ENCODE results near the gene PPM1D.

The PPM1D gene

DNA sequence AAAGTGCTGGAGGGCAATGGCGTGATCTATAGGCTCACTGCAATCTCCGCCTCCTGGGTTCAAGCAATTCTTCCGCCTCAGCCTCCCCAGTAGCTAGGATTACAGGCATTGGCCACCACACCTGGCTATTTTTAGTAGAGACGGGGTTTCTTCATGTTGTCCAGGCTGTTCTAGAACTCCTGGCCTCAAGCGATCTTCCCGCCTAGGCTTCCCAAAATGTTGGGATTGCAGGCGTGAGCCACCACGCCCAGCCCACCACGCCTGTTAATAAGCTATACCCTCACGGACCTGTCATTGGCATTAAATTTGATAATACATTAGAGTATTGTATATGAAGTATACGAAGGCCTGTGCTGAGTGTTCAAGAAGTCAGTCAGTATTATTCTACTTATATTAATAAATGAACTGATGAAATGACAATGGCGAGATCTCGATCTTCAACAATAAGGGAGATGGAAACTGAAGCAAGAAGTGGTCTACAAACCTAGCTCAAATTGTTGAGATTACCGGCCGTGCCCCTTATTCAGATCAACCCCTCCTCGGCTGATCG, 76.8 kb downstream of the PPM1D start:
- no peaks in the 10 kb centered on the region for H3K27me3 ChIP-seq (ENCODE audit: low read depth, low read length)
- peaks cover 0 to 8% of the 10 kb centered on the region in 2 donors for H3K36me3 ChIP-seq (ENCODE audit: control insufficient read depth in 1 of 2, insufficient read depth in 2 of 2, low read length in 2 of 2)
- peak overlapping the region; percentile 58 for H3K27ac ChIP-seq (ENCODE audit: low read length)
- H3K4me3 ChIP-seq (ENCODE audit: low read depth in 1 of 2, low read length in 2 of 2): peak overlapping the region; percentile 93 to 98
- peaks cover 0 to 14% of the 10 kb centered on the region in 2 donors for H3K4me1 ChIP-seq (ENCODE audit: control insufficient read depth in 1 of 2, insufficient read depth in 2 of 2, low read length in 2 of 2)
- no peaks in the 10 kb centered on the region for H3K9me3 ChIP-seq (ENCODE audit: control insufficient read depth in 1 of 2, low read length in 2 of 2)

- no peaks in the 10 kb centered on the region for H3K27me3 ChIP-seq (ENCODE audit: low read depth, low read length)
- peaks cover 0 to 14% of the 10 kb centered on the region in 2 donors for H3K4me1 ChIP-seq (ENCODE audit: control insufficient read depth in 1 of 2, insufficient read depth in 2 of 2, low read length in 2 of 2)
- no peaks in the 10 kb centered on the region for H3K9me3 ChIP-seq (ENCODE audit: control insufficient read depth in 1 of 2, low read length in 2 of 2)
- peak within 1 kb of the TSS; percentile 58 for H3K27ac ChIP-seq (ENCODE audit: low read length)
- H3K4me3 ChIP-seq (ENCODE audit: low read depth in 1 of 2, low read length in 2 of 2): peak within 1 kb of the TSS; percentile 93 to 98
- peaks cover 0 to 8% of the 10 kb centered on the region in 2 donors for H3K36me3 ChIP-seq (ENCODE audit: control insufficient read depth in 1 of 2, insufficient read depth in 2 of 2, low read length in 2 of 2)
Observed at GRCh38 chr17:60677308-60678117, 77.5 kb downstream of the PPM1D start, which contains the start of gene BCAS3. BCAS3 (plus strand) TSS chr17:60677851.

DNA sequence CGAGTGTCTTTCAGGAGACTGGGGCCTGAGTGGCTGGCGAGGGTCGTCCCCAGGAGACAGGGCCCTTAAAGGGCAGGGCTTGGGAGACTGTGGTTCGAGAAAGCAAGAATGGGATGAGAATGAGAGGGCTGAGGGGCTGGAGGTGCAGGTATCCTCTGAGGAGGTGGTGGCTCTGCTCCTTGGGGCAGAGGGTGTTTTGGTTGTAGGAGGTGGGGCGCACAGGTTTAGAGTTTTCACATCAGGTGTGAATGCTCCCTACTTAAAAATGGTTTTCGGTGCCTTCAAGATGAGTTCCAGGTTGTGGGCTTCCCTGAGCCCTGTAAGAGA, 78.1 kb downstream of the PPM1D start:
- Histone ChIP-seq H3K27me3 (ENCODE audit: low read depth, low read length) (no peaks in the 10 kb centered on the region), H3K36me3 (ENCODE audit: control insufficient read depth in 1 of 2, insufficient read depth in 2 of 2, low read length in 2 of 2) (peaks cover 0 to 8% of the 10 kb centered on the region in 2 donors), H3K27ac (ENCODE audit: low read length) (peak overlapping the region; percentile 52), H3K9me3 (ENCODE audit: control insufficient read depth in 1 of 2, low read length in 2 of 2) (no peaks in the 10 kb centered on the region), H3K4me3 (ENCODE audit: low read depth in 1 of 2, low read length in 2 of 2) (peak overlapping the region; percentile 93 to 98), H3K4me1 (ENCODE audit: control insufficient read depth in 1 of 2, insufficient read depth in 2 of 2, low read length in 2 of 2) (peaks cover 0 to 14% of the 10 kb centered on the region in 2 donors)

DNA sequence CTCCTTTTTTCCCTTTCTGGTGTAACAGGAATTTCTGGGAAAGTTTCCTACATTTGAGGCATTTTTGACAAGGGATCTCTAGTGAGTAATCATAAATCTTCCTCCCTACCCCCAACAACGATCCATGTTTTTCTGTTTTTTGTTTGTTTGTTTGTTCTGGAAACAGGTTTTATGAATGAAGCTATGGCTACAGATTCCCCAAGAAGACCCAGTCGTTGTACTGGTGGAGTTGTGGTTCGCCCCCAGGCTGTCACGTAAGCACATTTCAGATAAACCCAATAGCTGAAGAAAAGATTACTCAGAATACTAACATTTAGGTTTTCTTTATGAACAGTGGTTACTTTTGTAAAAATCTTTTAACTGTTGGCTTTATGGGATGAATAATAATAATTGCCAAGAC, 79.3 kb downstream of the PPM1D start:
- no peaks in the 10 kb centered on the region for H3K9me3 ChIP-seq (ENCODE audit: control insufficient read depth in 1 of 2, low read length in 2 of 2)
- no peak overlapping the region for H3K27ac ChIP-seq (ENCODE audit: low read length)
- H3K36me3 ChIP-seq (ENCODE audit: control insufficient read depth in 1 of 2, insufficient read depth in 2 of 2, low read length in 2 of 2): peaks cover 3 to 16% of the 10 kb centered on the region in 2 donors
- H3K27me3 ChIP-seq (ENCODE audit: low read depth, low read length): no peaks in the 10 kb centered on the region
- peaks cover 0 to 14% of the 10 kb centered on the region in 2 donors for H3K4me1 ChIP-seq (ENCODE audit: control insufficient read depth in 1 of 2, insufficient read depth in 2 of 2, low read length in 2 of 2)
- H3K4me3 ChIP-seq (ENCODE audit: low read depth in 1 of 2, low read length in 2 of 2): no peak overlapping the region

- Histone ChIP-seq H3K27me3 (ENCODE audit: low read depth, low read length) (no peaks in the 10 kb centered on the region), H3K36me3 (ENCODE audit: control insufficient read depth in 1 of 2, insufficient read depth in 2 of 2, low read length in 2 of 2) (peaks cover 3 to 21% of the 10 kb centered on the region in 2 donors), H3K4me3 (ENCODE audit: low read depth in 1 of 2, low read length in 2 of 2) (no peak overlapping the region), H3K9me3 (ENCODE audit: control insufficient read depth in 1 of 2, low read length in 2 of 2) (no peaks in the 10 kb centered on the region), H3K27ac (ENCODE audit: low read length) (no peak overlapping the region), H3K4me1 (ENCODE audit: control insufficient read depth in 1 of 2, insufficient read depth in 2 of 2, low read length in 2 of 2) (peaks cover 0 to 14% of the 10 kb centered on the region in 2 donors)
Observed at GRCh38 chr17:60680754-60681153, 80.8 kb downstream of the PPM1D start.

DNA sequence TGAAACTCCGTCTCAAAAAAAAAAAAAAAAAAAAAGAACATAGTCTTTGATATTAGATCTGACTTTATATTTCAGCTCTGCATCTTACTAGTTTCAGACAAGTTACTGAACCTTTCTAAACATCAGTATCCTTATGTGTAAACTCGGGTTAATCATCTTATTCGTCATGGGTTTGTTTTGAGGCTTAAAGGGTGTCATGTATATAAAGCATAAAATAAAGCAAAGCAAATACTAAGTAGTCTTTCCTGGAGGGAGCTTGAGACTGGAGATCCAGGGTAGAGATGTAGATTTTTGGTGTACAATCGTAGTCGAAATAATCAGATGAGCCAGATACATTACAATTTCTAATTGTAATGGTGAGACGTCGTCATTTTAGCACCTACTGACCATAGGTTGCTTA, 85.4 kb downstream of the PPM1D start:
- Histone ChIP-seq H3K4me1 (ENCODE audit: control insufficient read depth in 1 of 2, insufficient read depth in 2 of 2, low read length in 2 of 2) (no peaks in the 10 kb centered on the region), H3K36me3 (ENCODE audit: control insufficient read depth in 1 of 2, insufficient read depth in 2 of 2, low read length in 2 of 2) (peaks cover 3 to 36% of the 10 kb centered on the region in 2 donors), H3K27me3 (ENCODE audit: low read depth, low read length) (no peaks in the 10 kb centered on the region), H3K4me3 (ENCODE audit: low read depth in 1 of 2, low read length in 2 of 2) (no peak overlapping the region), H3K27ac (ENCODE audit: low read length) (no peak overlapping the region), H3K9me3 (ENCODE audit: control insufficient read depth in 1 of 2, low read length in 2 of 2) (no peaks in the 10 kb centered on the region)

- Histone ChIP-seq H3K27me3 (ENCODE audit: low read depth, low read length) (no peaks in the 10 kb centered on the region), H3K4me3 (ENCODE audit: low read depth in 1 of 2, low read length in 2 of 2) (no peak overlapping the region), H3K36me3 (ENCODE audit: control insufficient read depth in 1 of 2, insufficient read depth in 2 of 2, low read length in 2 of 2) (peaks cover 0 to 29% of the 10 kb centered on the region in 2 donors), H3K9me3 (ENCODE audit: control insufficient read depth in 1 of 2, low read length in 2 of 2) (no peaks in the 10 kb centered on the region), H3K27ac (ENCODE audit: low read length) (no peak overlapping the region), H3K4me1 (ENCODE audit: control insufficient read depth in 1 of 2, insufficient read depth in 2 of 2, low read length in 2 of 2) (no peaks in the 10 kb centered on the region)
Observed at GRCh38 chr17:60695960-60696359, 96.0 kb downstream of the PPM1D start.

- Histone ChIP-seq H3K27ac (ENCODE audit: low read length) (no peak overlapping the region), H3K27me3 (ENCODE audit: low read depth, low read length) (no peaks in the 10 kb centered on the region), H3K4me1 (ENCODE audit: control insufficient read depth in 1 of 2, insufficient read depth in 2 of 2, low read length in 2 of 2) (no peaks in the 10 kb centered on the region), H3K36me3 (ENCODE audit: control insufficient read depth in 1 of 2, insufficient read depth in 2 of 2, low read length in 2 of 2) (peaks cover 0 to 25% of the 10 kb centered on the region in 2 donors), H3K9me3 (ENCODE audit: control insufficient read depth in 1 of 2, low read length in 2 of 2) (no peaks in the 10 kb centered on the region), H3K4me3 (ENCODE audit: low read depth in 1 of 2, low read length in 2 of 2) (no peak overlapping the region)
Observed at GRCh38 chr17:60699090-60699489, 99.1 kb downstream of the PPM1D start.

DNA sequence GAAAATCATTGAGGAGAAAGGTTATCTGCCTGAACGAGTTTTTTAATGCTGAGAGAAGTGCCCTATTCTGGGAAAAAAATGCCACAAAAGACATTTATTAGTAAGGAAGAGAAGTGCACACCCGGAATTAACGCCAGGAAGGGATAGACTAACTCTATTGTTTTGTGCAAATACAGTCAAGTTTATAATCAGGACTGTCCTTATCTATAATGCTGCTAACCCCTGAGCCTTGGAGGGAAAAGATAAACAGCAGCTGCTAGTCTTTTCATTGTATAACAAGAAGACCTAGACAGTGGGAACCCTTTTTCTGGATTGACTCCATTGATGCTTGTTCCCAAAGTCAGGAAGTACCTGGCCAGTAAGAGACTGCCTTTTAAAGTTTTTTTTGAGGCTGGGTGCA, 104.2 kb downstream of the PPM1D start:
- Histone ChIP-seq H3K36me3 (ENCODE audit: control insufficient read depth in 1 of 2, insufficient read depth in 2 of 2, low read length in 2 of 2) (peaks cover 0 to 12% of the 10 kb centered on the region in 2 donors), H3K27me3 (ENCODE audit: low read depth, low read length) (no peaks in the 10 kb centered on the region), H3K27ac (ENCODE audit: low read length) (no peak overlapping the region), H3K9me3 (ENCODE audit: control insufficient read depth in 1 of 2, low read length in 2 of 2) (no peaks in the 10 kb centered on the region), H3K4me1 (ENCODE audit: control insufficient read depth in 1 of 2, insufficient read depth in 2 of 2, low read length in 2 of 2) (no peaks in the 10 kb centered on the region), H3K4me3 (ENCODE audit: low read depth in 1 of 2, low read length in 2 of 2) (no peak overlapping the region)

GRCh38 chr17:60712675-60713074, 112.7 kb downstream of the PPM1D start:
- Histone ChIP-seq H3K4me1 (ENCODE audit: control insufficient read depth in 1 of 2, insufficient read depth in 2 of 2, low read length in 2 of 2) (no peaks in the 10 kb centered on the region), H3K4me3 (ENCODE audit: low read depth in 1 of 2, low read length in 2 of 2) (no peak overlapping the region), H3K36me3 (ENCODE audit: control insufficient read depth in 1 of 2, insufficient read depth in 2 of 2, low read length in 2 of 2) (peaks cover 4 to 14% of the 10 kb centered on the region in 2 donors), H3K27me3 (ENCODE audit: low read depth, low read length) (no peaks in the 10 kb centered on the region), H3K27ac (ENCODE audit: low read length) (no peak overlapping the region), H3K9me3 (ENCODE audit: control insufficient read depth in 1 of 2, low read length in 2 of 2) (no peaks in the 10 kb centered on the region)

- H3K36me3 ChIP-seq (ENCODE audit: control insufficient read depth in 1 of 2, insufficient read depth in 2 of 2, low read length in 2 of 2): peaks cover 4 to 14% of the 10 kb centered on the region in 2 donors
- H3K4me3 ChIP-seq (ENCODE audit: low read depth in 1 of 2, low read length in 2 of 2): no peak overlapping the region
- no peak overlapping the region for H3K27ac ChIP-seq (ENCODE audit: low read length)
- H3K9me3 ChIP-seq (ENCODE audit: control insufficient read depth in 1 of 2, low read length in 2 of 2): no peaks in the 10 kb centered on the region
- no peaks in the 10 kb centered on the region for H3K27me3 ChIP-seq (ENCODE audit: low read depth, low read length)
- no peaks in the 10 kb centered on the region for H3K4me1 ChIP-seq (ENCODE audit: control insufficient read depth in 1 of 2, insufficient read depth in 2 of 2, low read length in 2 of 2)
Observed at GRCh38 chr17:60713608-60714007, 113.6 kb downstream of the PPM1D start.

All from muscle layer of duodenum (tissue), 2 donors.